NCI-H1436 (cell line): ENCODE measurements around the gene TCF7L1.
"Not testable (repeated sequence)": the region's sequence is repeated elsewhere in the genome, so short reads cannot be mapped to it uniquely, and the experiment has no call there.

Source experiments
- DNase-seq: peaks from one replicate; lab custom pipeline; 2025; lab: John Stamatoyannopoulos, UW

Gene TCF7L1

DNA sequence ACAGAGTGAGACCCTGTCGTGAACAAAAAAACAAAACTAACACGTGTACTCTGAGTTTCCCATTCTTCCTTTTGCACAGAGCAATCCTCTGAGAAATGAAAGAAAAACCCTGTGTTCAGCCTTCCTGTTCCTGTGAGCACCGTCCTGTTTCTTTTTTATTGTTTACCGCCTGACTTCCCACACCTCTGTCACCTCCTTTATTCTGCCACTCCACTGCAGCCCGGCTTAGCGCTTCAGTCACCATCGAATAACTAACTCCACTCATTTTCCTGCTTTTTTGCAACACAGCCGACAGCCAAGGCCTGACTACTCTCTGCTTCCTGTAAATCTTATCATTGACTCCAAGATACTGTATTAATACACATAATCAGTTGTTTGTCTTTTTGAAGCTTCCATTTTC is 153.7 kb downstream of the TCF7L1 start:
- no peak for DNase-seq

GRCh38 chr2:85287721-85288120 is 154.5 kb downstream of the TCF7L1 start:
- no peak for DNase-seq

DNA sequence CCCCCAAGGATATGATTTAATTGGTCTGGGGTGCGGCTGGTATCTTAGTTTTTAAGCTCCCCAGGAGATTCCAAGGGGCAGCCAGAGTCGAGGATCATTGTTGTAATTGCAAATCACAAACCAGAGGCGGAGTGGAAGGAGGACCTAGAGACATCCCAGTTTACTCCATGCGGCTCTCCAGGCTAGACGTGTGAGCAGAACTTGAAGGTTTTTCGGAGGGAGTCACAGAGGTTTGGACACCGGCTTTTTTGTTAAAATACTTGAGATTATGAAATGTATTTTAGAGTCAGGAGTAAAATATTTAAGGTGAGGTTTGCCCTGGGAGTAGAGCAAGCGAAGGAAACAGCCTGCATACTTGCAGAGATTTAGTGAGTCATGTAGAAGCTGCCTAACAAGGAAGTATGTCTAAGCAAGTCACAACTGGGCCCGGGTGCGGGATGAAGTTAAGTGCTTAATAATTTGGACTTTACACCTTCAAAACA is 155.1 kb downstream of the TCF7L1 start:
- DNase-seq, result no peak

DNA sequence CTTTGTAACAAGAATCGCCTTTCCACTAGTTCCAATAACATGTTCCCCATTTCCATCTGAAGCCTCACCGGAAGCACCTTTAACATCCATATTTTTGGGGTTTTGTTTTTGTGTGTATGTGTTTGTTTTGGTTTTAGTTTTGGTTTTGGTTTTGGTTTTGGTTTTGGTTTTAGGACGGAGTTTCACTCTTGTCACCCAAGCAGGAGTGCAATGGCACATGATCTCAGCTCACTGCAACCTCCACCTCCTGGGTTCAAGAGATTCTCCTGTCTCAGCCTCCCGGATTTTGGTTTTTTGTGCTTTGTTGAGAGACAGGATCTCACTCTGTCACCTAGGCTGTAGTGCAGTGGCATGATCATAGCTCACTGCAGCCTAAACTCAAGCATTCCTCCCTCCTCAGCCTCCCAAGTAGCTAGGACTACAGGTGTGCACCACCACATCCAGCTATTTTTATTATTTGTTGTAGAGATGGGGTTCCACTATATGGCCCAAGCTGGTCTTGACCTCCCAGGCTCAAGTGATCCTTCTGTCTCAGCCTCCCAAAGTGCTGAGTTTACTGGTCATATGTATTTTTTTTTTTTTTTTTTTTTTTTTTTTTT is 158.3 kb downstream of the TCF7L1 start:
- DNase-seq, result no peak

DNA sequence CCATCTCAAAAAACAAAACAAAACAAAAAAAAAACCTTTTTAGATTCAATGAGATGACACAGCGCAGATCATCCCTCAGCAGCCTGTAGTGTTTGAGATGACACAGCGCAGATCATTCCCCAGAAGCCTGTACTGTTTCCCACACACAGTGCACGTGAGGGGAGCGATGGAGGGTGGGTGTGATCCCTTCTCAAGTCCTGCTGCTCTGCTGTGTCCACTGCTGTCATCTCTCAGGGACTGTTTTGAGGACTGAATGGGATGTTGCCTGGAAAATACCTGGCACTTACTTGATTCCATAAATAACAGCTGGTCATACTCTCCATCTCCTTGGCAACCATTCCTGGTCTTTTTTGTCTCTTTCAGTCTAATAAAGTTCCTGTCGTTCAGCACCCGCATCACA is 168.9 kb downstream of the TCF7L1 start:
- no peak for DNase-seq

DNA sequence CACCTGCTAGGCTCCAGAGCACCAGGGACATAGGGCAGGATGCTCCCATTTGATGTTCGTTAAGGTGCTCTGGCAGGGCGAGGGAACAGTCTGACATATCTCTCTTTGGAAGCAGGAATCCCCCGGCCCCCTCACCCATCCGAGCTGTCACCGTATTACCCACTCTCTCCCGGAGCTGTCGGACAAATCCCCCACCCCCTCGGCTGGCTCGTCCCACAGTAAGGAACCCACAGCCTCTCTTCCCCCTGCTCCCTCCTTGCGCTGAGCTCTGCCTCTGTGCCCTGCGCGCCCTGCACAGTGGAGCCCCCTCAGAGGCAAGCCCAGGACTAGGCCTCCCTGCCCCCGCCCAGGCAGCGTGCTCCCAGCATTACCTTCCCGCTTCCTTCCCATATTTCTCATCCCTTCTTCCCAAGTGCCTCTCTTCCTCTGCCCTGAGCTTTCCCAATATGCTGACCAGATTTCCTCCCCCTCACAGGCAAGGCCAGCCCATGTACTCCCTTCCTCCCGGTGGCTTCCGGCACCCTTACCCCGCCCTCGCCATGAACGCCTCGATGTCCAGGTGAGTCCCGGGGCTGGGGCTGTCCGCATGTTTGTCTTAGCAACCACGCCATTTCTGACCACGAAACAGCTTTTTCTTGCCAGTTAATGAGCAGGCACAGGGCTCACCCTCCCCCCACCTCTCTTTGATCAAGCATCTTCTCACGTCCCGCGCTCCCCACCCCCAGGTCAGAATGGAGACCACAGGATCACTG is 170.8 kb downstream of the TCF7L1 start:
- no peak for DNase-seq

GRCh38 chr2:85307527-85307897 is 174.3 kb downstream of the TCF7L1 start:
- no peak for DNase-seq

- no peak for DNase-seq
Measured at GRCh38 chr2:85308201-85308600, 175.0 kb downstream of the TCF7L1 start.

GRCh38 chr2:85308896-85309555 is 175.8 kb downstream of the TCF7L1 start:
- no peak for DNase-seq

DNA sequence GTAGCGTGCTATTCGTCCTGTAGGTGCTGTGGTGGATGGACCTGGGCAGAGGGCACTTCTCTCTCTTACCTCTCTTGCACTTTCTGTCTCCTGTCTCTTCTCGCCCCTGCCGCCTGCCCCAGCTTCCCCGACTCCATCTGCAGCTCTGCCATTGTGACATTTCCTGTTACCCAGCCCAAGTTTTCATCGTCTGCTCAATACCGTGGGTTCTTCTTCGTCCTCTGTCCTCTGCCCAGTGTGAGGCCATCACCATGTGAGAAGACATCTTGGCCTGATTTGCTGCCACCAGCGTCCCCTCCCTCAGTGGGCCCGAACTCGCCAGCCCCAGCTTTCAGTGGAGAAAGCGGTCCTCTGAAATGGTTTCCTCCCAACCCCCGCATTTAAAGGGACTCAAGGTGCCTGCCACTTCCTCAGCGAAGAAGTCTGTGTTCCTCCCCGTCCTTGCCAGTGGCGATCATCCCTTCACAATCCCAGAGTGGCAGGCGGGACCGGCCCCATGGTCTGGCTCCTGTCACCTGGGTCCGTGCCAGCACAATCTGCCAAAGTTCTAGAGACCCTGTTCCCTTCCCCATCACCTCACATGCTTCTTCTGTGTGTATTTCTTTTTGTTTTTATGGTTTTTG is 176.6 kb downstream of the TCF7L1 start:
- no peak for DNase-seq

GRCh38 chr2:85310330-85310729 is 177.1 kb downstream of the TCF7L1 start:
- no peak for DNase-seq

DNA sequence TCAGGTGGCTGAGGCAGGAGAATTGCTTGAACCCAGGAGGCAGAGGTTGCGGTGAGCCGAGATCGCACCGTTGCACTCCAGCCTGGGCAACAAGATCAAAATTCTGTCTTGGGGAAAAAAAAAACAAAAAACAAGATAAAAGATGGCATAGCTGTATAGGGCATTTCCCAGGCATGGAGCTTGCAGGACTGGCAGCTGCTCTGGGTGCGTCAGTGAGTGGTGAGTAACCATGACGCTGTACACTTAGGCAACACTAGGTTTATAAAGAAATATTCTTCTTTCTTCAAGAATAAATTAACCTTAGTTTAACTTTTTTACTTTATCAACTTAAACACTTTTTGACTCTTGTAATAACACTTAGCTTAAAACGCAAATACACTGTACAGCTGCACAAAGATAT is 179.2 kb downstream of the TCF7L1 start:
- DNase-seq, result no peak

- no peak for DNase-seq
Measured at GRCh38 chr2:85314884-85315242, 181.7 kb downstream of the TCF7L1 start.

- not testable (repeated sequence) for DNase-seq
Measured at GRCh38 chr2:85315921-85316320, 182.7 kb downstream of the TCF7L1 start.

- no peak for DNase-seq
Measured at GRCh38 chr2:85318222-85319074, 185.3 kb downstream of the TCF7L1 start.

- no peak for DNase-seq
Measured at GRCh38 chr2:85319796-85320195, 186.6 kb downstream of the TCF7L1 start.

DNA sequence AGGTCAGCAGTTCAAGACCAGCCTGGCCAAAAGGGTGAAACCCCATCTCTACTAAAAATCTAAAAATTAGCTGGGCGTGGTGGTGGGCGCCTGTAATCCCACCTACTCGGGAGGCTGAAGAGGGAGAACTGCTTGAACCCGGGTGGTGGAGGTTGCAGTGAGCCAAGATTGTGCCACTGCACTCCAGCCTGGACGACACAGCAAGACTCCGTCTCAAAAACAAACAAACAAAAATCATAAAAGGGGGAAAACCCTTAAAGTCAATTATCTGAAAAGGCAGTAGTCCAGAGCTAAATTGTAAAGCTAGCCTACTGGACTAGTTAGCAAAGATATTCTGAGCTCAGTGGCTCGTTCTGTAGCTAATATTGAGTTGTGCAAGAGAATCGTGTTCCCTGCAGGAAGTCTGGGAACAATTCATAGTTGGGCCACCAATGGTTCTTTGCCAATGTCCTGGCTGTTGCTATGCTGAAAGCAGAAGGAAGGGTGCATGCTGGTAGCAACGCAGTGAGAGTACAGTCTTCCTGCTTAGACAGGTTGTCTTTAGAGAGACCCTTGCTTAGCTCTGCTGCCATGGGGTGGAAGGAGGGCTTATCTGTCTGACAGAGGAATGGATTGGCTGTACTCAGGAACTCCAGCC is 190.3 kb downstream of the TCF7L1 start:
- DNase-seq, result no peak

GRCh38 chr2:85323988-85324367 is 190.8 kb downstream of the TCF7L1 start:
- DNase-seq, result not testable (repeated sequence)

GRCh38 chr2:85324639-85325465 is 191.7 kb downstream of the TCF7L1 start:
- DNase-seq, result no peak

DNA sequence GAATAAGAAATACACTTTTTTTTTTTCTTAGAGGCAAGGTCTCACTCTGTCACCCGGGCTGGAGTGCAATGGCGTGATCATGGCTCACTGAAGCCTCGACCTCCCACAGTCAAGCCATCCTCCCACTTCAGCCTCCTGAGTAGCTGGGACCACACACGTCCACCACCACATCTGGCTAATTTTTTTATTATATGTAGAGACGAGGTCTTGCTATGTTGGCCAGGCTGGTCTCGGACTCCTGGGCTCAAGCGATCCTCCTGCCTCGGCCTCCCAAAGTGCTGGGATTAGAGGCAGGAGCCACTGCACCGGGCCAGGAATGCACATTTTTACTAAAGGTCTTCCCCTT is 192.2 kb downstream of the TCF7L1 start:
- no peak for DNase-seq
